Jurkat, Clone E6-1 (cell line): ENCODE measurements around the gene TRAF3IP1.
"Not testable (repeated sequence)": the region's sequence is repeated elsewhere in the genome, so short reads cannot be mapped to it uniquely, and the experiment has no call there.

Experiments used
- DNase-seq: peaks from one replicate; pipeline ENCODE4 v3.0.0-alpha.2; 2011; ENCODE audit warnings: low read depth, low spot score
- H3K4me3 ChIP-seq: 2 replicates; pipeline ENCODE4 v1.5.1; 2011; ENCODE audit warnings: mild to moderate bottlenecking, low read length, control low read depth, moderate library complexity

Gene TRAF3IP1

DNA sequence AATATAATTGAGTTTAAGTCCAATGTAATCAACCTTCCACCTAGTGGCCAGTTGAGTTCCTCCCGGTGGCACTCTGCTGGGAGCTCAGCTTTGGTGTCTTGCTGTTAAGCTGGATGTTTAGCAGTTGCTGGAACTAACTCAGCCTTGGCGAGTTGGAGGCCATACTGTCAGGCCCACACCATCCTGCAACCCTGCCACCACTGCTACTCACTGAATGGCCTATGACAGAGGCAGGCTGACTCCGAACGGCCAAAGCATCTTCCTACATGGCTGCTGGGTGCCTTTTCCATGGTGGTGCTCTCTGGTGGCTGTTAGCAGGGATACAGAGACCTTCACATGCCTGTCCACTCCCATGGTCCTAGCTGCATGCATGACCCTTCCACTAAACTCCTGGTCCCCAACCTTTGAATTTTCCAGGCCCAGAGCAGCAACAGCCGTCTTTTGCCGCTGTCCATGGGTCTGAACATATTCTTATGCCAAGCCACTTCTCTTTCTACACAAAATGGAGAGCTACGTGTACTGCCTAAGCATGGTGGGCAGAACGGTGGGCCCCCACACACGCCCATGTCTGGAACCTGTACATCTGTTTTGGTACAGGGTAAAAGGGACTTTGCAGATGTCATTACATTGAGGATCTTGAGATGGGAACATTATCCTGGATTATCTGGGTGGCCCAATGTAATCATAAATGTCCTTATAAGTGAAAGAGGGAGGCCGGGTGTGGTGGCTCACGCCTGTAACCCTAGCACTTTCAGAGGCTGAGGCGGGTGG is 15.0 kb upstream of the TRAF3IP1 start:
- DNase-seq, result no peak
- H3K4me3 ChIP-seq, result no peak overlapping the region

DNA sequence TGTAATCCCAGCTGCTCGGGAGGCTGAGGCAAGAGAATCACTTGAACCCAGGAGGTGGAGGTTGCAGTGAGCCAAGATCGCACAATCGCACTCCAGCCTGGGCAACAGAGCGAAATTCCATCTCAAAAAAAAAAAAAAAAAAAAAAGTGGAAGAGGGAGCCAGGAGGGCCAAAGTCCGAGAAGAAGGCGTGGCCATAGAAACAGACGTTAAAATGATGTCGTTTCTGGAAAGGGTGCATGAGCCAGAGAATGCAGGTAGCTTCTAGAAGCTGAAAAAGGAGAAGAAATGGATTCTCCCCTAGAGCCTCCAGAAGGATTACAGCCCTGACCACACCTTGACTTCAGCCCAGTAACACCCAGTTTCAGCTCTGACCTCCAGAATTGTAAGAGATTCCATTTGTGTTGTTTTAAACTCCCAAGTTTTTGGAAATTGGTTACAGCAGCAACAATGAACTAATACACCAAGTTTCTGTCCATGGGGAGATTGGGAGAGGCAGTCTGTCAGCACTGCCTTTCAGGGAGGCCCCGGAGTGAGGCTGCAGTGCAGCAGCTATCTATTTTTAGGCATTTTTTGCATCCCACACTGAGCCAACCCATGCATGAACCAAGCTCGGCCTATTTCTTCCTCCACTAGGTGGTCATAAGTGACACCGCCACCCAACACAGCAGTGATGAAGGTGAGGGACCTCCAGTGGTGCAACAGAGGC is 14.2 kb upstream of the TRAF3IP1 start:
- H3K4me3 ChIP-seq, result no peak overlapping the region
- DNase-seq, result no peak

DNA sequence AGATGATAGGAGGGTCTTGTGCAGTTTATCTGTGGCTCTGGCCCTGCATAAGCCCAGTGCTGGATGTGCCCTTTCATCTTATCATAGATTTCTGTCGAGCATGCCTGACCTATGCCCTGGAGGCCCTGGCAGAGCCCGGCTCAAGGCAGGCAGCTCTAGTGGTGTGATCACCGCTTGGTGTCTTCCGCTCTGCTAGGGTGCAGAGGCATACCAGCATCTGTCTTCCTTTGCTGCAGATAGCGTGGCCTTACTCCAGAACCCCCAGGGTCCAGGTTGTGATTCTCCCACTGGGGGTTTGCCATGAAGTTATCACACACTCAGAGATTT is 13.7 kb upstream of the TRAF3IP1 start:
- H3K4me3 ChIP-seq, result no peak overlapping the region
- DNase-seq, result no peak

DNA sequence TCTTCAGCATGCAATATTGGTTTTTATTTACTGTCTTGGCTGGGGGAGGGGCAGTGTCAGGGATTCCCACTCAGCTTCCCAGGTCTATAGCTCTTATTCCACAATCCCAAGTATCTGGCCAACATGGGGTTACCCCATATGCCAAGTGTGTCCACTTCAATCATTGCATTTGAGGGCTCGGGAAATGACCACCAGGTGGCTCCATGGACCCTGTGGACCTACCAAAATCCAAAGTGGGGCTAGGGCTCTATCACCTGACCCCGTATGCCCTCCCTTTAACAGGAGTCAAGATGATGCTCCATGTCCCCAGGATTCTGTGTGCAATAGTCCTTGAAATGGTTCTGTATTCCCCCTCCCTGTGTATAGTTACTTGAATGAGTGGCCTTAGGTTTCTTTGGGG is 12.1 kb upstream of the TRAF3IP1 start:
- no peak overlapping the region for H3K4me3 ChIP-seq
- DNase-seq, result no peak

DNA sequence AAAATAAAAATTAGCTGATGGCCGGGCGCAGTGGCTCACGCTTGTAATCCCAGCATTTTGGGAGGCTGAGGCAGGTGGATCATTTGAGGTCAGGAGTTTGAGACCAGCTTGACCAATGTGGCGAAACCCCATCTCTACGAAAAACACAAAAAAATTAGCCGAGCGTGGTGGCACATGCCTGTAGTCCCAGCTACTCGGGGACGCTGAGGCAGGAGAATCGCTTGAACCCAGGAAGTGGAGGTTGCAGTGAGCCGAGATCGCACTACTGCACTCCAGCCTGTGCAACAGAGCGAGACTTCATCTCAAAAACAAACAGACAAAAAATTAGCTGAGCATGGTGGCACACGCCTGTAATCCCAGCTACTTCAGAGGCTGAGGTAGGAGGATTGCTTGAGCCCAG is 9.6 kb upstream of the TRAF3IP1 start:
- DNase-seq, H3K4me3 ChIP-seq: not testable (repeated sequence)

DNA sequence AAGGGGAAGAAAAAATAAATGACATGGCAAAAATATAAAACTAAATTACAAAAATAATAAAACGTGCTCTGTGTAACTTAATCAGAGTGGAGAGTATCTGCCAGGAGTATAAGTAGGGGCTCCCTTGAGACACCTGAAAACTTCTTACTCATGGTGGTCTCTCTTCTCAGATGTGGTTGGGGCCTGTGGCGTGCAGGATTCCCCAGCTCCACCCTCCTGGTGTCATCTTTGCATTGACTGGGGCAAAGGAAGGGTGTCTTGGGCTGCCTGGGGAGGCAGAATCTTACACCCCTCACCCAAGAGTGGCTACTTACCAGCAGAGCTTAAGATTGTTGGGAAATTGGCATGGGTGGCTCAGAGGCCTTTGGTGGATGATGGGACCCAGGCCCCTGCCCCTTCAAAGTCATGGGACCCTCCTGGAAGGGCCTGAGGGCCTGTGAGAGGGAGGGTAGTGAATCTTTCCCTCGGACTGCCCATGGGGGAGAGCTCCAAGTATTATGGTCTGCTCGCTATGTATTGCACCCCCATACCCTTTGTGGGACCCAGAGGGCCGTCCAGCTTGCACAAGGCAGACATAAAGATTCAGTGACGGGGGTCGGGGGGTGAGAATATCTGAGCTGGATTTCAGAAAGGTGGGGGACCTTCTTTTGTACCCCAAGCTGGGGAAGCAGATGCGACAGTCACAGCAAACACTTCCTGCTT is 6.9 kb upstream of the TRAF3IP1 start:
- no peak overlapping the region for H3K4me3 ChIP-seq

DNA sequence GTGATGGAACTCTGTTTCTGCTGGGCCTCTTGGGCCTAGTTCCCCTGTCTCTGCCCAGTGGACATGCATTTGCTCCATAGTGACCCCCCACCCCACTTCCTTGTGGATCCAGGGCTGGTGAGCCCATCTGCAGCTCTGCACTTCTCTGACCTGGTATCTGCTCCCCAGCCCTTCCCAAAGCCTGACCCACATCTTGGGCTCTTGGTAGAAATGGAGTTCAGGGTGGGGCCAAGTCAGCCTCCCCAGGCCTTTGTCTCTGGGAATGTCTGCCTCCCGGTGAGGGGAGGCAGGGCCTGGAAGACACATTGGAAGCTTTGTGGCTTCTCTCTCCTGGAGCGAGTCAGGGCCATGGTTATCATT is 6.3 kb upstream of the TRAF3IP1 start:
- DNase-seq, result no peak
- no peak overlapping the region for H3K4me3 ChIP-seq

More for the DNA sequence above, 6.9 kb upstream of the TRAF3IP1 start:
- peak; percentile 50 for DNase-seq

DNA sequence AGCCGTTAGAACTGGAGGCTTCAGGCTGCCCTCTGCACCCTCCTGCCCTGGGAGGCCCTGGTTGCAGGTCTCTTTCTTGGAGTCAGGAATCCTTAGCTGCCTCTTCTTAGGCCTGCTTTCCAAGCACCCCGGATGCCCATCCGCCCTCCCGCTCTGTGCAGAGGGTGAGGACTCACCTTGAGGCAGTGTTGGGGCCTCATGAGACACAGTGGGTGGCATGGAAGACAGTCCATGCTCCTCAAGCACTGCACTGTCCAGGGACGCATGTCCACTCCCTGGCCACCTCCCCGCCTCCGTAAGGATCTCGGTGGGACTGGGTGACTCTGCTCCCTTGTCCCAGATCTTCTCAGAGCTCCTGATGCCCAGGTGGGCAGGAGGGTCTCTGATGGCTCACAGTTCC is 5.7 kb upstream of the TRAF3IP1 start:
- H3K4me3 ChIP-seq, result no peak overlapping the region
- no peak for DNase-seq

DNA sequence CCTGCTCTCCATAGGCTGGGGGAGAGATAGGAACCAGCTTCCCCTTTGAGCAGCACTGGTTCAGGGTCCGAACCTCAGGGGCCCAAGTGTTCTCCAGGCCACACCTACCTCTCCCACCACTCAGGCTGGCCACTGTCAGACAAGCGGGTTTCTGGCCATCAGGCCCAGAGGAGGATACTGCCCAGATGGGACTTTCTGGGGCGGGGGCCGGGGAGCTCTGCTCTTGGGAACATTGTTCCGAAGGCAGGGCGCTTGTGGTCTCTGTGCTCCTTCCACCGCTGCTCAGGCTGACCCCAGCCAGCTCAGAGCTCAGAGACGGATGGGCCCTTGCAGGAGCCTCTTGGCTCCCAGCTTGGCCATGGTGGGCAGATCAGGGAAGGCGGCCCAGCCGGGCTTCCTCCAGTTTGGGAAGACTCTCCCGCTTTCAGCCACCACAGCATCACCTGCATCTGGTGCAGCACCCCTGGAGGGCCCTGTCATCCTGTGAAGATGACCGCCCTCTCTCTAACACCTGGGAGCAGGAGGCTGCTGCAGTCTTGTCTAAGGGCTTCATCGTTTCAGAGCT is 5.2 kb upstream of the TRAF3IP1 start:
- DNase-seq, result no peak
- H3K4me3 ChIP-seq, result no peak overlapping the region

DNA sequence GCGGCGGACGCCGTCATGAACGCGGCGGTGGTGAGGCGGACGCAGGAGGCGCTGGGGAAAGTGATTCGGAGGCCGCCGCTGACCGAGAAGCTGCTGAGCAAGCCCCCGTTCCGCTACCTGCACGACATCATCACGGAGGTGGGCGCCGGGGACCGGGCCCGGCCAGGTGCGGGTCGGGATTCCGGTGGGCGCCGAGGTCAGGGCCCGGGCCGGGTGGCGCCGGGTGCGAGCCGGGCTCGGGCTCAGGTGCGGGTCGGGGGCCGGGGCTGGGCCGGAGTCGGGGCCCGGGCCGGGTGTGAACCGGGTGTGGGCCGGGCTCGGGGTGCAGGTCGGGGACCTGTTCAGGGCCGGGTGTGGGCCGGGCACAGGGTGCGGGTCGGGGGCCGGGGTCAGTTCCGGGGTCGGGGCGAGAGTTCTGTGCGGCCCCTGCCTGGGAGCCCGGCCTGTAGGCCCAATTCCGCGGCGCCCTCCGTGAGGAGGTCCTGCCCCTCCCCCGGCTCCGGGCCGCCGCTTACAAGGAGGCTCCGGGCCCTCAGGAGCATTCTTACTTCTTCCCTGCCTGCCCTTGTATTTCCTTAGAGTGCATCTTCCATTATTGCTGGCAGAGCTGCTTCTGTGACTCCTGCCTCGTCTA is 447 bp downstream of the TRAF3IP1 start:
- no peak for DNase-seq
- peak overlapping the region; percentile 55 for H3K4me3 ChIP-seq

DNA sequence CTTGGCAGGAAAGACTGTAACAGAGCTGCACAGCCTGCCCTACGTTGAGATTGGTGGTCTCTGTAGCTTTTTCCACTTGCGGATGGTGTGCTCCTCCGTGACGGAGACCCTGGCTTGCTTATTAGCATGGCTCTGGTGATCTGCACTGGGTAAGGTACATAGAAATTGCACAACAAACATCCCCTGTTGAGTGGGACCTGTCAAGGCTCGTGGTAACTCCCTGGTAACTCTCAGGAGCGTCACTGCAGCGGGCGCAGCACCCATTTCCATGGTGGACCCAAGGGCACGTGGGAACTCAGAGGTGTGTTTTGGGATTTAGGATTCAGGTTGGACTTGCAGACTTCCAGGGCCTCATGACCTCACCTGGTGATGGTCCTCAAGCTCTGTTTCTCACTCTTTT is 1.1 kb downstream of the TRAF3IP1 start:
- DNase-seq, result no peak
- H3K4me3 ChIP-seq, result peak overlapping the region; percentile 55

DNA sequence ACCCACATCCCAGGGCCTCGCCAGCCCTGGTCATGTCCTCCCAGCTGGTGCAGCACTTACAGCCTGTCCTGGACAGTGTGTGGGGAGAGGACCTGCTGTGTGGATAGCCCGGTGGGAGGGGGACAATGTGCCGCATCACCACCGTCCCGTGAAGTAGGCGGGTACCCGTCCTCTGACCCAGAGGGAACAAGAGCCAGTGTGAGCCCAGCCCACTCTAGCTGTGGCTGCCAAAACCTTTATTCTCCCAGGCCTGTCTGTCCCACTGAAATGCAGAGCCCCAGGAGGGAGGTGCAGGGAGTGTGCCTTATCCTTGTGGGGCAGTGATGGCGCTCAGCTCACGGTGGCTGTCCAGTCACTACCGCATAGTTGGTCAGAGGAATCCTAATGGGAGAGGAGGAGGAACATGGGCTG is 1.7 kb downstream of the TRAF3IP1 start:
- DNase-seq, result no peak
- H3K4me3 ChIP-seq, result no peak overlapping the region

DNA sequence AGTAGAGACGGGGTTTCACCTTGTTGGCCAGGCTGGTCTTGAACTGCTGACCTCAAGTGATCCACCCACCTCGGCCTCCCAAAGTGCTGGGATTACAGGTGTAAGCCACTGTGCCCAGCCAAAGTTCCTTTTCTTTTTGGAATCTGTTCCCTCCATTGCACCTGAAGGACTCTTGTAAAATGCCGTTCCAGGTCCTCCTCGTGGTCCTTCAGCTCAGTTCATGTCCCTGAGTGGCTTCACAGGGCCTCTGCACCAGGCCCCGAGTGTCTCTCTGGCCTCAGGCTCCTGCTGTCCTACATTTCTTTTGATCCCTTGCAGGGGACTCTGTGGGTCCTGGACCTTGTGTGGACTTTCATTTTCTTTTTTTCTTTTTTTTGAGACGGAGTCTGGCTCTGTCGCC is 3.9 kb downstream of the TRAF3IP1 start:
- H3K4me3 ChIP-seq, DNase-seq: not testable (repeated sequence)

DNA sequence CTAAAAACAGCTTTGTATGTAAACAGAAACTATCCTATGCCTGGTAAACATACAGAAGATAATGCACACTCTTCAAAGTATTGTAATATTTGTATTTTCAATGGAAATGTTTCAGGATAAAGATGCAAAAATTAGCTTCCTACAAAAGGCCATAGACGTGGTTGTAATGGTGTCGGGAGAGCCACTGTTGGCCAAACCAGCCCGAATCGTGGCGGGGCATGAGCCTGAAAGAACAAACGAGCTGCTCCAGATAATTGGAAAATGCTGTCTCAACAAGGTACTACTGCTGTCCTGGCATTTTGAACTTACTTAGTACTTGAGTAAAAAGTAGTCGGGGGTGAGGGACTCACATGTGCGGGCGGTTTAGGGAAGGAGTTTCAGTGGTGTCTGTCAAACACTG is 5.4 kb downstream of the TRAF3IP1 start:
- DNase-seq, result no peak
- H3K4me3 ChIP-seq, result no peak overlapping the region

DNA sequence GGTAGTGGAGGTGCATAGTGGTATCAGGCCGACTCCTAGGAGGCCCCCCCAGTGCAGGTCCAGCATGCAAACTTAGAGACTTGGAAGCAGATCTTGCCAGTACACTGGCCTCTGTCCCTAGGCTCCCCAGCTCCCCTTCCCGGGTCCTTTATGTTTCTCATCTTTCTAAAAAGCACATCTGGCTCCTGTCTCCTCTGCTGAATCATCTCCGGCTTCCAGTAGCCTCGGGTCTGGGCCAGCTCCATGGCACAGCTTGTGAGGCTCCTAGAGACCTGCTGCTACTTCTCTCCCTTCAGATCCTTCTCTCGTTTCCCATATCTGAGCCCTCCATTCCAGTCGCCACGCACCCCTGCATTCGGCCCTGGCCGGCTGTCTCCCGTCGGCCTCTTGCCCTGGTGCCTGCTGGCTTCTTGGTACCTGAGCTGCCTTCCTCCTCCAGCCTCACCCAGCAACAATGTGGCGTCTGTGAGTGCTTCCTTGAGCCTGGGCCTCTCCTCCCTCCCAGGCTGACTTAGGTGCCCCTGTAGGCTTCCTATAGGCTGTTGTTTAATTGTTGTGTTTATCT is 6.6 kb downstream of the TRAF3IP1 start:
- DNase-seq, result no peak
- H3K4me3 ChIP-seq, result no peak overlapping the region

DNA sequence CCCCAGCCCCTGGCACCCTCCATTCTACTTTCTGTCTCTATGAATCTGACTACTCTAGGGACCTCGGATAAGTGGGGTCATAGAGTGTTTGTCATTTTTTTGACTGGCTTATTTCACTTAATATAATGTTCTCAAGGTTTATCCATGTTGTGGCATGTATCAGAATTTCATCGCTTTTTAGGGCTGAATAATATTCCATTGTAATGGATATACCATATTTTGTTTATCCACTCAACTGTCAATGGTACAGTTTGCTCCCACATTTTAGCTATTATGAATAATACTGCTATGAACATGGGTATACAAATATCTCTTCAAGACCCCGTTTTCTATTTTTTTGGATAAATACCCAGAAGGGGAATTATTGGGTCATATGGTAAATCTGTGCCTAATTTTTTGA is 7.4 kb downstream of the TRAF3IP1 start:
- H3K4me3 ChIP-seq, result no peak overlapping the region
- no peak for DNase-seq

DNA sequence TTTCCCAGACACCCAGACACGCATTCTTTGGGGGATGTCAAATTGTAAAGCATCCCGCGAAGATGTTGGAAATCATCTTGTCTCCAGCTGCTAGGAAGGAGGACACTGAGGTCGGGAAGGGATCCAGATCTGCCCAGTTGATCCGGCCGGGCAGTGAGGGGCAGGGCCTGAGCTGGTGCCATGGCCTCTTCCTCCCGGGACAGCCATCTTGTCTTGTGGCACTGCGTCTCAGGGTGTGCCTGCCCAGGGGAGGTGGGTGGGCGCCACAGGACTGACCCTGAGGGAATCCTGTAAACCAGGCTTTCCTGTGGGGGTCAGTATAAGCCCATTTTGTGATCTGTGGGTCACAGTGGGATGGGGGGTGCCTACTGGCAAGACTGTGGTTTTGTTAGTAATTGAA is 10.1 kb downstream of the TRAF3IP1 start:
- no peak overlapping the region for H3K4me3 ChIP-seq
- DNase-seq, result no peak

DNA sequence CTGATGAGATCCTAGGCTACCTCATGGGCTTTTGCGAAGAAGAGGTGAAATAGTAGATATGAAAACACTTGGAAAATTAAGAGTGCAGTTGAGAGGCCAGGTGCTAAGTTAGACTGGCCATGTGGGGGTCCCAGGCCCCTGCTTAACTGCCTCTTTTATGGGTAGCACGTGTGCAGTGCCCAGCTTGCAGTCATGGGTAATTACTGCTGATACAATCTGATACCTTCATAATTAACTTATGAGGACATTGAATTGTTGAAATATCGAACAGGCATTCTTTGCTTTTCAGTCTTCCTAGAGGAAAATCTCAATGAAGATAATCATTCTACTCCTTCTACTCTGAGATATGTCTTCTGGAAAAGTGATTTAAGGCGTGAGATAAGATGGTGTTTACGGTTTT is 11.6 kb downstream of the TRAF3IP1 start:
- DNase-seq, result no peak
- no peak overlapping the region for H3K4me3 ChIP-seq

DNA sequence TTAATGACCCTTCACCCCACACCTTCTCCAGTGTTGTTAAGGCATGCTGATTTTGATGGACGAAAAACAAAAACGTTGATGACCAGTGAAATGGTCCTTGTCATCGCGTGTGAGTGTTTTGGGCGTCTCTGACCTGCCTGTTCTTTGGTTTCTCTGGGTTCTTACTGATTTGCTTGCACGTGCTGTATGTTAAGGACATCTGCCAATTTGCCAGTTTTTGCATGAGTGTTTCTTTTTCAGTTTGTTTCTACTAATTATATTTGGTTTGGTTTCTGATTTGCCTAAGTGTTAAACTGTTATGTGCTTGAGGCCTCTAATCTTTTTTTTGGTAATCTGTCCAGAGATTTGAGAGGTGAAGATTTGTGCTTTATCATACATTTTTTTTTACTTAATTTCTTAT is 14.6 kb downstream of the TRAF3IP1 start:
- no peak for DNase-seq
- no peak overlapping the region for H3K4me3 ChIP-seq
